Pulmonary artery endothelial cell (primary cell): ENCODE data around the gene KIF13A. TPM values are rescaled to one million over a fixed set of nuclear protein-coding genes. Genes with fewer than 3 reads are reported as not detected.
"Not testable (repeated sequence)": the region's sequence is repeated elsewhere in the genome, so short reads cannot be mapped to it uniquely, and the experiment has no call there.

Source experiments
- DNase-seq: peaks from one replicate; pipeline ENCODE4 v3.0.0-alpha.2; 2011; ENCODE audit warnings: low read depth, low spot score
- total RNA-seq: library from RNA; depleted of rRNA; stranded (reverse); fragments of >200 nt; gene quantifications from 2 replicates; pipeline ENCODE4 v1.2.3, GENCODE V29; 2014

The KIF13A gene
- total RNA-seq, 1 donor from 2014 or later: 71.7 TPM

DNA sequence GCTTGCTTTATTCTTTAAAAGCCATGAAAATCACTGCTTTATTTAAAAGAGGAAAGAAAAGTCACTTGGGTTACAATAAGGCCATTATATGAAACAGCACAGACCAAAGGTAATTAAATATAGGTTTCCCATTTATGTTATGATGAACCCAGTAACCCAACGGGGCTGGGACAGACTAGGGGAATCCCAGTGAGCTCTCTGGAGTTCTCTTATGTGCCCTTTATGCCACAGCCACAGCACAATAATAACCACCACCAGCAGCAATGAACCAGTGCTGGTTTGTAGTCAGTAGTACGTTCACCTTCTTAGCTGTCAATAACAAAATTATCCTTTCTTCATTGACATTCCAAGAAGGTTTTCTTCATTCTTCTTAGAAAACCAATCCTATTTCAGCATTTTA, 87.4 kb downstream of the KIF13A start:
- no peak for DNase-seq

DNA sequence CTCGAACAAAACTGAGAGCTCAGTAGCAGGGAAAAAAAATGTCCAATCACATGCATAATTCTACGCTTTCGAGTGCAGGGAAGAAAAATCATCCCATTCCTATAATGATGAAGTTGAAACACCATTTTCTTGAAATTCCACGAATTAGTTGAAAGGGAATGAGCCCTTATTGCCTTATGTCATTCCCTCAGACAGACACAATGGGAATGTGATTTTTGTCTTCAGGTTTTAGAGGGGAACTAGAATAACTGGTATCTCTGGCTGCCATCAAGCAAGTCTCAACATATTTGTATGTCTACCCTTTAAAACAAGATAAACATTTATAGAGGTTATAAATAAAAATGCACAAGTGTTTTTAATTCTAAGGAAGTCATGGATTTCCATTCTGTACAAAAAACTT, 87.9 kb downstream of the KIF13A start:
- DNase-seq: no peak

- DNase-seq: no peak
Measured at GRCh38 chr6:17897681-17898080, 89.8 kb downstream of the KIF13A start.

- no peak for DNase-seq
Measured at GRCh38 chr6:17894905-17895304, 92.5 kb downstream of the KIF13A start.

DNA sequence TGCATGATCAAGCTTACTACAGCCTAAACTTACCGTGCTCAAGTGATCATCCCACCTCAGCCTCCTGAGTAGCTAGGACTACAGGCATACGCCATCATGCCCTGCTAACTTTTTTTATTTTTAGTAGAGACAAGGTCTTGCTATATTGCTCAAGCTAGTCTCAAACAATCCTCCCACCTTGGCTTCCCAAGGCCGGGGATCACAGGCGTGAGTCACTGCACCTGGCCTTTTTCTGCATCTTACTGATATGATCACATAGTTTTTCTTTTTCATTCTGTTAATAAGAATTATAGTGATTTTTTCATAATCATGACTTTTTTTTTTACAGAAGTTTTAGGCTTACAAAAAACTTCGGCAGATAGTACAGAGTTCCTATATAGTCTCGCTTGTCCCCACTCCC, 93.2 kb downstream of the KIF13A start:
- DNase-seq: no peak

- DNase-seq: no peak
Measured at GRCh38 chr6:17892097-17892686, 95.2 kb downstream of the KIF13A start.

GRCh38 chr6:17890309-17890708, 97.1 kb downstream of the KIF13A start:
- DNase-seq: no peak

GRCh38 chr6:17889777-17890176, 97.7 kb downstream of the KIF13A start:
- not testable (repeated sequence) for DNase-seq

- no peak for DNase-seq
Measured at GRCh38 chr6:17886891-17887290, 100.5 kb downstream of the KIF13A start.

GRCh38 chr6:17885889-17886576, 101.4 kb downstream of the KIF13A start:
- DNase-seq: no peak

- no peak for DNase-seq
Measured at GRCh38 chr6:17884498-17885478, 102.6 kb downstream of the KIF13A start.

DNA sequence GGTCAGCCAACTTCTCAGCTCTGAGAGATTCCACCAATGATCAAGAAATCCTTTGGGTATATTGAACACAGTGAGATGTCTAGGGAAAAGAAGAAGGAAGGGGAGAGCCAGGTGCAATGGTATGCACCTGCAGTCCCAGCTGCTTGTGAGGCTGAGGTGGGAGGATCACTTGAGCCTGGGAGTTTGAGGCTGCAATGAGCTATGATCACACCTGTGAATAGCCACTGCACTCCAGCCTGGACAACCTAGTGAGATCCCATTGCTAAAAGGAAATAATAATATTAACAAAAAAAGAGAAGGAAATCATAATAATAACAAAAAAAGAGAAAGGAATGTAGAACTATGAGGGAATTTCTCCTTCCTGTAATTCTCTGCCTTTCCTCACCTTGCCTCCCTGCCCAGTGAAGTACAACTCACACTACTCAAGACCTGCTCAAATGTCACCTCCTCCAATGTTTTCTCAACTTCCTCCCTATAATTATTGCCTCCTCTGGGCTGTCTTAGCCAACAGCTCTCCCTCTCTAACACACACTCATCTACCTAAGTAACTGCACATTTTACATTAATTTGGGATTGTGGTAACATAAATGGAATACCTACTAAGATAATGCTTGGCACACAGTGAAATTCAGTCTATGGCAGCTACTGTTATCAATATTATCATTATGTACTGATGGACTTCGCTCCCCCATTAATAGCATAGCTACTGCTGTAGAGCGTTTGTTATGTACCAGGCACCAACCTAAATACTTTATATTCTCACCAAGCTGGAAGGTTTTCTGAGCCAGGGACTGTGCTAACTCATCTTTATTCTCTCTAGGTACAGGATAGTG, 103.6 kb downstream of the KIF13A start:
- no peak for DNase-seq

DNA sequence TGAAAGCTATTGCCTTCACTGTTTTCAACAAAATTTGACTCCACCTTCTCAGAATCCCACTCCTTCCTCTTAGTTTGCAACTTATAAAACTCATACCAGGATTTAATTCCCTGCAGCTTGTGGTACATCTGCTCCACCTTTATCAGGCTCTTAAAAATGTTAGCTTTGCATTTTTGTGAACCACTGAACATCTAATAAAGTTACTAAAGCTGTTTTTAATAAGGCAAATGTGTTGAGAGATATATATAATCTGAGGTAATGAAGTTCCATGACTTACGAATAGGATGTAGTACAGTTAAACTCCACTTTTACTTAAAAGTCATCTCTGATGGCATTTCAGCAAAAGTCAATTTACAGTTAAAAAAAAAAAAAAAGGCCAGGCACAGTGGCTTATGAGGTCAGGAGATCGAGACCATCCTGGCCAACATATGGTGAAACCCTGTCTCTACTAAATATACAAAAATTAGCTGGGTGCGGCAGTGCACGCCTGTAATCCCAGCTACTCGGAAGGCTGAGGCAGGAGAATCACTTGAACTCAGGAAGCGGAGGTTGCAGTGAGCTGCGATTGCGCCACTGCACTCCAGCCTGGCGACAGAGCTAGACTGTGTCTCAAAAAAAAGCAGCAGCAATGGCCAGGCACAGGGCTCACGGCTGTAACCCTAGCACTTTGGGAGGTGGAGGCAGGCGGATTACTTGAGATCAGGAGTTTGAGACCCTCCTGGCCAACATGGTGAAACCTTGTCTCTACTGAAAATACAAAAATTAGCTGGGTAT, 106.2 kb downstream of the KIF13A start:
- no peak for DNase-seq

- no peak for DNase-seq
Measured at GRCh38 chr6:17879184-17879583, 108.3 kb downstream of the KIF13A start.

DNA sequence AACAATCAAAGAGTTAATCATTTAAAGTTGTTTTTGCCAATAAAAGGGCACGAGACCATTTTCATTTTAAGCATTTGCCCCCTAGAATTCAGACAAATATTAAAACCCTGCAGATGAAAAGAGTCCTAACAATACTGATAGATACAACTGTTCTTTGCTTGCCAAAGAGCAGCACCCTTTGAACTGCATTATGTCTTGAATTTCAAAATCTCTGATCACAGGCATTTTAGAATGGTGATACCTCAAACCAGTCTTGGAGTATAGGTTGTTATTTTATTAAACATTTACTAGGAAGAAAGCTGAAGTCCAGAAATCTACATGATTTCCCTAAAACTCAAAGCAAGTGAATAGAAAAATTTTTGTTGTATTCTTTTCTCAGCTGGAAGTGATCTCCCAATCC, 108.7 kb downstream of the KIF13A start:
- no peak for DNase-seq

DNA sequence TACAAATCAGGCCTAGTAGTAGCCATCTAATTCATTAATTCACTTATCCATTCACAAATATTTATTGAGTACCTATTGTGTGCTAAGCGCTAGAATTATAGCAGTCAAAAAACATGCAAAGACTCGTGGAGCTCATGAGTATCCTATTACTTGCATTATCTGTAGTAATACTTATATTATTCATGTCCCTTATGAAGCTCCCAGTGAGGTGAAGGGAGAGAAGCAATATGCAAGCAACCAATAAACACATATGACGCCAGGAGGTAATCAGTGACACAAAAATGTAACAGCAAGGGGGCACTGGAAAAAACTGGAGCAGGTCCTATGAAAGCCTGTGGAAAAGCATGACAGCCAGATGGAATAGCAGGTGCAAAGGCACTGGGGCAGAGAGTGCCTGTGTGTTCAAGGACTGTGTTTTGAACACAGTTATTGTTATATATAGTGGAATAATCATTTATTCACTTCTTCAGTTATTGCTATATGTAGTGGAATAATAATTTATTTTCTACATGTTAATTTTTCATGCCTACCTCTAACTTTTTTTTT, 109.5 kb downstream of the KIF13A start:
- no peak for DNase-seq

DNA sequence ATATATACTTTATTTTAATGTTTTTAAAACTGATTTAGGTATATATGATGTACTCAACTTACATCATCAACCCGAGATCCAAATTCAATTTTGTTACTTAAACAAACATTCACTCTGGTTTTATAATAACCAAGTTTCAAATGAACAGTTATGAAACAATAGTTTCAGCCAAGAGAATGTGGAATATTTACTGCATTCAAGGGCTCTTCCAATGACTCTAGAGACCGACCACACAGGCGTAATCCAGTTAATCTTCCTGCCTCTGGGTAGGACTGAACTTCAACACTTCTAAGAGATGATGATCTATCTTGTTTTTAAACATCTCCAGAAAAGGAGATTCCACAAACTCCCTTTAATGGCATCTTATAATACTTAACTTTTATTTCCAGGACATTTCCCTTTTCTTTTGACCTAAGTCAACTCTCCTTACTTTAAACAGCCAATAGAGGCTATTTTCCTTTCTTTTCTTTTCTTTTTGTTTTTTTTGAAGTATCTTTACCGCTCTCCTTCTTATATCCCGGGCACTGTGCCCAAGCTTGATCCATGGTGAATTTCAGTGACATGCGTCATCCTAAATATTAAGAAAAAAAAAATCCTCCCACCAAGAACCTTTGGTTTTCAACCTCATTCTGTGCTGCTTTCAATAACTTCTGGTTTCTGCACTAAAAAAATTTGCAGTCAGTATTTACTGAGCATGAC, 110.1 kb downstream of the KIF13A start:
- DNase-seq: no peak

GRCh38 chr6:17874753-17875152, 112.7 kb downstream of the KIF13A start:
- no peak for DNase-seq

- no peak for DNase-seq
Measured at GRCh38 chr6:17872908-17873307, 114.5 kb downstream of the KIF13A start.

DNA sequence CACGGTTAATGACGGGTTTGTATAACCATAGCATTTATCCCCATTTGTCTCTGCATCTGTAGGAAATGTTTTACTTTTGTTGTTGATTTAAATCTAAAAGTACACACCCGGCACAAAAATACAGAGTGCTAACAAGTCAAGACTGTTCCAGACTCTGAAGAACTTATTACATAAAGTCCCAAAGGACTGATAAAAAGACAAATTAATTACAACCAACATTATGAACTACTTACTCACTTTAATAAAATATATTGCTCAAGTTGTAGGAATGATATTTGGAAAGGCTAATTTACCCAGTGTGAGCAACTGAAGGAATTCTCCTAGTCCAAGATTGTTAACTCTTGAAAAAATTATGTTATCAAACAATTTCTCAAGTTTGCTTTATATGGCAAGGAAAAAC, 115.6 kb downstream of the KIF13A start:
- no peak for DNase-seq
